ENCODE data around the gene GMPPB.

The GMPPB gene

DNA sequence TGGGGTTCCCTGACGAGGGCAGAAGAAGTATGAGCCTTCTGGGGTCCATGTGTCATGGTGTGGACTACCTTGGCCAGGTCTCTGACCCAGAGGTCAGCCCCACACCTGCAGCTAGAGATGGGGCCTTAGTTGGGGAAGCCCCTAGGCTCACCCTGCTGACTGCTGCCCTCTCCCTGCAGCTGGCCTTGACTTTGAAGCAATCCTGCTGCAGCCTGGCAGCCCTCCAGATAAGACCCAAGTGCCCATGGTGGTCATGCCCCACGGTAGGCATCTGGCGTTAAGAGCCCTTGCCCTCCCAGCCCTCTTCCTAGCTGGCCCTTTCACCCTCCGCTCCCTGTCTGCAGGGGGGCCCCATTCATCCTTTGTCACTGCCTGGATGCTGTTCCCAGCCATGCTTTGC, 42.2 kb downstream of the GMPPB start:
- Histone ChIP-seq H3K4me2 (ENCODE audit: low read depth, low read length) (no peak overlapping the region), H3K27me3 (replicated peaks; ENCODE audit: insufficient read depth, low read length) (no peaks in the 10 kb centered on the region), H3K36me3 (replicated peaks; ENCODE audit: insufficient read depth, low read length) (no peaks in the 10 kb centered on the region), H2AFZ (ENCODE audit: low read length) (no peak overlapping the region), H3K79me2 (ENCODE audit: low read length) (0 out of 2 replicates have a peak, but pooled peaks cover 3% of the 10 kb centered on the region), H3K9me3 (replicated peaks; ENCODE audit: insufficient read depth, low read length) (no peaks in the 10 kb centered on the region), H3K27ac (ENCODE audit: low read length) (no peak overlapping the region), H3K9me2 (replicated peaks; ENCODE audit: insufficient read depth, low read length) (no peaks in the 10 kb centered on the region), H3K4me1 (ENCODE audit: low read length) (no peaks in the 10 kb centered on the region), H3F3A (ENCODE audit: insufficient read depth, low read length) (no peaks in the 10 kb centered on the region), H3K9ac (ENCODE audit: low read length) (no peak overlapping the region), H3K4me3 (ENCODE audit: low read length) (no peak overlapping the region), H4K20me1 (ENCODE audit: insufficient read depth, low read length) (no peaks in the 10 kb centered on the region)
- no peak for DNase-seq
- TF ChIP-seq EZH2 (optimal IDR thresholded peaks at IDR 0.05; ENCODE audit: low read depth, low read length), result no peak
- no peak for TF ChIP-seq EZH2phosphoT487 (IDR thresholded peaks at IDR 0.05; ENCODE audit: low read length)
- TF ChIP-seq, protein P1, sequence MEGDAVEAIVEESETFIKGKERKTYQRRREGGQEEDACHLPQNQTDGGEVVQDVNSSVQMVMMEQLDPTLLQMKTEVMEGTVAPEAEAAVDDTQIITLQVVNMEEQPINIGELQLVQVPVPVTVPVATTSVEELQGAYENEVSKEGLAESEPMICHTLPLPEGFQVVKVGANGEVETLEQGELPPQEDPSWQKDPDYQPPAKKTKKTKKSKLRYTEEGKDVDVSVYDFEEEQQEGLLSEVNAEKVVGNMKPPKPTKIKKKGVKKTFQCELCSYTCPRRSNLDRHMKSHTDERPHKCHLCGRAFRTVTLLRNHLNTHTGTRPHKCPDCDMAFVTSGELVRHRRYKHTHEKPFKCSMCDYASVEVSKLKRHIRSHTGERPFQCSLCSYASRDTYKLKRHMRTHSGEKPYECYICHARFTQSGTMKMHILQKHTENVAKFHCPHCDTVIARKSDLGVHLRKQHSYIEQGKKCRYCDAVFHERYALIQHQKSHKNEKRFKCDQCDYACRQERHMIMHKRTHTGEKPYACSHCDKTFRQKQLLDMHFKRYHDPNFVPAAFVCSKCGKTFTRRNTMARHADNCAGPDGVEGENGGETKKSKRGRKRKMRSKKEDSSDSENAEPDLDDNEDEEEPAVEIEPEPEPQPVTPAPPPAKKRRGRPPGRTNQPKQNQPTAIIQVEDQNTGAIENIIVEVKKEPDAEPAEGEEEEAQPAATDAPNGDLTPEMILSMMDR (IDR thresholded peaks at IDR 0.05; ENCODE audit: low read length), result no peak

DNA sequence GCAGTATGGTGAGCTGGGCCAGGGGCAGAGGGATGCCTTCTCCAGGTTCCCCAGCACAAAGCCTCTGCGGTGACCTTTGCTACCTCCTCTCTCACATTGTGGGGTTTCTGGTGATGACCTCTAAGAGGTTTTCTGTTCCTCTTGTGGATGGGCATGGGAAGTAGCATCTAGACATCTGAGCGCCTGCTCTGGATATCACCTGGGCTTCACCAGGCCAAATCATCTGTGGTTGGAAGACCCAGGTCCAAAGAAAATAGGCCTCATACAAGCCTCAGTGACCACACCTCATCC, 42.6 kb downstream of the GMPPB start:
- Histone ChIP-seq H3K9me3 (replicated peaks; ENCODE audit: insufficient read depth, low read length) (no peaks in the 10 kb centered on the region), H3F3A (ENCODE audit: insufficient read depth, low read length) (no peaks in the 10 kb centered on the region), H3K4me2 (ENCODE audit: low read depth, low read length) (no peak overlapping the region), H3K9me2 (replicated peaks; ENCODE audit: insufficient read depth, low read length) (no peaks in the 10 kb centered on the region), H3K9ac (ENCODE audit: low read length) (no peak overlapping the region), H3K79me2 (ENCODE audit: low read length) (peaks cover 6% of the 10 kb centered on the region; the same call in 1 of the 2 replicates), H2AFZ (ENCODE audit: low read length) (no peak overlapping the region), H3K4me1 (ENCODE audit: low read length) (no peaks in the 10 kb centered on the region), H3K27ac (ENCODE audit: low read length) (no peak overlapping the region), H3K36me3 (replicated peaks; ENCODE audit: insufficient read depth, low read length) (no peaks in the 10 kb centered on the region), H4K20me1 (ENCODE audit: insufficient read depth, low read length) (no peaks in the 10 kb centered on the region), H3K27me3 (replicated peaks; ENCODE audit: insufficient read depth, low read length) (no peaks in the 10 kb centered on the region), H3K4me3 (ENCODE audit: low read length) (no peak overlapping the region)
- DNase-seq, result no peak
- TF ChIP-seq EZH2phosphoT487 (IDR thresholded peaks at IDR 0.05; ENCODE audit: low read length) (no peak), EZH2 (optimal IDR thresholded peaks at IDR 0.05; ENCODE audit: low read depth, low read length) (no peak)
- TF ChIP-seq, protein P1 (IDR thresholded peaks at IDR 0.05; ENCODE audit: low read length), result no peak

DNA sequence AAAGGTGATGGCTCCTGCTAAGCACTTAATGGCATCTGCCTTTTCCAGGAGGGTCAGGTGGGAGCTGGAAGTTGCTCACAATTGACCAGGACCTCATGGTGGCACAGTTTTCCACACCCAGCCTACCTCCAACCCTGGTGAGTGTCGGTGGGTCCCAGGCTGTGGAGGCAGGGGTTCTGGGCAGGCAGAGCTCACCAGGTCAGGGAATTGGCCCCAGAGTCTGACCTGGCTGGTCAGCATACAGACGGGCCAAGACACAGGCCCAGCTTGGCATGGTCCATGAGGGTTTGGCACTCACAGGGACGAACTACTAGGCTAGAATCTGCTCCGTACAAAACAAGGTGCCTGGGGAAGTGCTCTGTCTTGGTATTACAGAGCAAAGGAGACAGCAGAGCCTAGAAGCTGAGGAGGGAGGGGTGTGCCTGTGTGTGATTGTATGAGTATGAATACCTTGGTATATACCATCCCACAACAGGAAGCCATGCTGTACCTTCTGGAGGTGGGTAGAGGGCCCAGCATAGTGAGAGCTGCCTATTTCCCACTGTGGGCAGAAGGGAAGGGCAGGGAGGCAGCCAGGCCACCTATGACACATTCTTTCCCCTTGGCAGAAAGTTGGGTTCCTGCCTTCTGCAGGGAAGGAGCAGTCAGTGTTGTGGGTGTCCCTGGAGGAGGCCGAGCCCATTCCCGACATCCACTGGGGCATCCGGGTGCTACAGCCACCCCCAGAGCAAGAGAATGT, 43.1 kb downstream of the GMPPB start:
- Histone ChIP-seq H2AFZ (ENCODE audit: low read length) (no peak overlapping the region), H3K9ac (ENCODE audit: low read length) (no peak overlapping the region), H3F3A (ENCODE audit: insufficient read depth, low read length) (no peaks in the 10 kb centered on the region), H3K4me2 (ENCODE audit: low read depth, low read length) (no peak overlapping the region), H3K79me2 (ENCODE audit: low read length) (peaks cover 11% of the 10 kb centered on the region; the same call in 1 of the 2 replicates), H3K27ac (ENCODE audit: low read length) (no peak overlapping the region), H3K4me3 (ENCODE audit: low read length) (no peak overlapping the region), H3K27me3 (replicated peaks; ENCODE audit: insufficient read depth, low read length) (no peaks in the 10 kb centered on the region), H3K9me2 (replicated peaks; ENCODE audit: insufficient read depth, low read length) (no peaks in the 10 kb centered on the region), H4K20me1 (ENCODE audit: insufficient read depth, low read length) (no peaks in the 10 kb centered on the region), H3K4me1 (ENCODE audit: low read length) (no peaks in the 10 kb centered on the region), H3K9me3 (replicated peaks; ENCODE audit: insufficient read depth, low read length) (no peaks in the 10 kb centered on the region), H3K36me3 (replicated peaks; ENCODE audit: insufficient read depth, low read length) (no peaks in the 10 kb centered on the region)
- DNase-seq, result no peak
- TF ChIP-seq, protein P1 (IDR thresholded peaks at IDR 0.05; ENCODE audit: low read length), result no peak
- TF ChIP-seq EZH2 (optimal IDR thresholded peaks at IDR 0.05; ENCODE audit: low read depth, low read length), result no peak
- no peak for TF ChIP-seq EZH2phosphoT487 (IDR thresholded peaks at IDR 0.05; ENCODE audit: low read length)

Measured in MM.1S (cell line).